GM19239 (cell line): ENCODE data around the gene EED.
"Not testable (repeated sequence)": the region's sequence is repeated elsewhere in the genome, so short reads cannot be mapped to it uniquely, and the experiment has no call there.

ENCODE experiments used
- DNase-seq: peaks from one replicate; pipeline ENCODE4 v3.0.0; 2011; ENCODE audit warnings: low spot score; ENCODE audit not compliant: insufficient read length
- FAIRE-seq: peaks from 2 replicates; lab custom pipeline; 2011; peaks lifted over from hg19 to GRCh38; lab: Jason Lieb, UNC

EED gene

GRCh38 chr11:86288776-86289507 lies 44.4 kb downstream of the EED start:
- DNase-seq: no peak
- no peak for FAIRE-seq

DNA sequence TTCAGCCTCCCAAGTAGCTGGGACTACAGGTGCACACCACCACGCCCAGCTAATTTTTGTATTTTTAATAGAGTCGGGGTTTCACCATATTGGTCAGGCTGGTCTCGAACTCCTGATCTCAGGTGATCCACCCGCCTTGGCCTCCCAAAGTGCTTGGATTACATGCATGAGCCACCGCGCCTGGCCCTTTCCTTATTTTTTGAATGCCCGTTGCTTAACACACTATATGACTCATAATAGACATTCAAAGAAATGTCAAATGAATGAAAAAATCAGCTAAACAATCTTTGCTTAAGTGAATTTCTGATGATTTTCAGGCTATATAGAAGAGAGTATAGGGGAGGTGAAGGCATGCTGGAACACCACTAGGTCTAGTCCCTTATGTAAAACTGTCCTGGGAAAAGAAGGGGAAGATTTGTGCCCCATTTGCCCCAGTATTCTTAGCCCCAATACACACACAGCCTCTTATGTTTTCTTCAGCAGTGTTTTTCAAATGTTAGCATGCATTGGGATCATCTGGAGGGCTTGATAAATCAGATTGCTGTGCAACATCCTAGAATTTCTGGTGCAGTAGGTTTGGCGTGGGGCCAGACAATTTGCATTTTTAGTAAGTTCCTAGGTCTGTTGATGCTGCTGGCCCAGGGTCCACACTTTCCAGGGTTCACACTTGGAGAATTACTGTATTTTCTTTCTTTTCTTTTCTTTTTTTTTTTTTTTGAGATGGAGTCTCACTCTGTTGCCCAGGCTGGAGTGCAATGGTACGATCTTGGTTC lies 45.1 kb downstream of the EED start:
- not testable (repeated sequence) for FAIRE-seq, DNase-seq

DNA sequence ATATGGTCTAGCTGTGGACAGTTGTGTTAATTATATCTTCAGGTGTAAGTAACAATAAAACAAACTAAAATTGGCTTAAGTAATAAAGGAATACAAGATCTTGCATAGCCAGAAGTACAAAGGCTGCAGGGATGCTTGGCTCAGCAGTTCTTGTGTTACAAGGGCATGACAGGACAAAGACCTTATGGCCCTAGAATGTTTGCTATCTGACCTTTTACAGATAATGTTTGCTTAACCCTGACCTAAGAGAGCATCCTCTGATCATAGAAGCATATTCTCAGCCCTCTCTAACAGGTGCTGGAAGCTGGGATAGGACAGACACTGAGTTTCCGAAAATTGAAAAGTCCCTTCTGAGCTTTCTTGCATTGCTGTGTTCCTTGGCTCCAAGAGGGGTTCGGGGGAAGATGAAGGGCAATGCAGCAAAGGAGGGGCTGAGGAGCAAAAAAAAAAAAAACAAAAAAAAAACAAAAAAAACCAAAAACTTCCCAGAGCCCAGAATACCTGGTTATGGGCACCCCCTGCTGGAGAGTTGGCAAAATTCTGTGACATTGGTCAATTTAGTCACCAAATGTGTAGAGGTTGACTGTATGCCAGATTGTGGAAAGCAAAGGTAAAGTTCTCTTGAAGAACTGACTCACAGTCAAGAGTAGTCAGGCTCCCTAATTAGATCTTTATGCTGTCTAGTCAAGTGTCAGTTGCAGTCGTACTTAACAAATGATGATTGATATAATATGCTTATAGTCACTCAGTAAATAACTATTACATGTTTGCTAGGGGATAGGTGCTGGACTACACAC lies 47.1 kb downstream of the EED start:
- peak; percentile 84 for FAIRE-seq
- DNase-seq: no peak

GRCh38 chr11:86292912-86293616 lies 48.5 kb downstream of the EED start:
- FAIRE-seq: peak; percentile 75
- no peak for DNase-seq

DNA sequence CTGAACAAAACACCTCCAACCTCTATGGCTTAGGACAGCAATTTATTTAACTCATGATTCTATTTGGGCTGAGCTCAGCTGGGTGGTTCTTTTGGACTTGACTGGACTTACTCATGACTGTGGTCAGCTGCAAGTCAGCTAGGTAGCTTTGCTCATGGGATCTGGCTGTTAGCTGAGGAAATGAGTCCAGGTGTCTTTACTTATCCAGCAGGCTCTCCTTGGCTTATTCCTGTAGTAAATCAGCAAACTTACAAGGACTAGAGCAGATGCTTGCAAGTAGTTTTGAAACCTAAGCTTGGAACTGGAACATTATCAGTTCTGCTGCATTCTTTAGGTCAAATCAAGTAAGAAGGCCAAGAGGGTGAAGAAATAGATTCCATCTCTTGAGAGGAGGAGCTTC lies 49.5 kb downstream of the EED start:
- no peak for DNase-seq
- FAIRE-seq: no peak

GRCh38 chr11:86301742-86302091 lies 57.2 kb downstream of the EED start:
- no peak for FAIRE-seq

GRCh38 chr11:86302092-86302793 lies 57.7 kb downstream of the EED start, which contains the start of gene HIKESHI:
Gene HIKESHI (plus strand): TSS chr11:86302240. CDS start chr11:86302449, 209 bp downstream.
- DNase-seq (peak; percentile 60), FAIRE-seq (peak; percentile 98)

More at GRCh38 chr11:86301742-86302091, 57.2 kb downstream of the EED start:
- DNase-seq: no peak

DNA sequence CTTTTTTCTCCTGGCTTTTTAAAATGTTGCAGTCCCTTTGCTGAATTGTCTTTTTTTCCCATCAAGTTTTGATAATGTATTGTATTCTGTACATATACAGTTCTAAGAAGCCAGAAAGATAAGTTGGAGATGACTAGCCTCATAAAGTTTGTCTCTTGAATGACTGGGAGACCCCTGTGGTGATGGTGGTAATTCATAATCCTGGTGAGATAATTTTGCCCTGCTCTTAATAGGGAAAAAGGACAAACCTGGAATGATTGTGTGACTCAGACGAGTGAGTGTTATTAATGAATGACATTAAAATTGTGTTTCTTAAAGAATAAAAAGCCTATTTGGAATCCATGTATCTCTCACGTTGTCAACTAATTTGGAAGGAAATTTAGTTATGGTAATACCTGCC lies 58.7 kb downstream of the EED start:
- DNase-seq (no peak), FAIRE-seq (peak; percentile 4)

DNA sequence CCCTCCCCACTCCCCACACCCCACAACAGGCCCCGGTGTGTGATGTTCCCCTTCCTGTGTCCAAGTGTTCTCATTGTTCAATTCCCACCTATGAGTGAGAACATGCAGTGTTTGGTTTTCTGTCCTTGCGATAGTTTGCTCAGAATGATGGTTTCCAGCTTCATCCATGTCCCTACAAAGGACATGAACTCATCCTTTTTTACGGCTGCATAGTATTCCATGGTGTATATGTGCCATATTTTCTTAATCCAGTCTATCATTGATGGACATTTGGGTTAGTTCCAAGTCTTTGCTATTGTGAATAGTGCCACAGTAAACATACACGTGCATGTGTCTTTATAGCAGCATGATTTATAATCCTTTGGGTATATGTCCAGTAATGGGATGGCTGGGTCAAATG lies 64.2 kb downstream of the EED start:
- DNase-seq, FAIRE-seq: not testable (repeated sequence)

DNA sequence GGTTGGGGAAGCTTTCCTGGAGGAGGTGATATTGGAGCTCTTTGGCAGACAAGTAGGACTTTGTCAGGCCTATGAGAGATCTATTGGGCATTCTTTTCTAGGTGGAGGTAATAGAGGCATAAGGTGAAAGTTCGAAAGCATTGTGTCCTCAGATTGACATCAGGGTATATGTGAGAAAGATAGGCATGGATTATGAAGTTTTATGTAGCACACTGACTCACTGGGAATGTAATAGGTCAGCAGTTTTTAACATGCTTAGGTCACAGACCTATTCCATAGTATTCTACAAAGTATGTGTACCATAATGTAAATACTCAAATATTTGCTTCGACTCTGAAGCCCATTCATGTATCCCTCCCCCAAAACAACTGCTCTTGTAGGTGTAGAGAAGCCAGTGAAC lies 69.2 kb downstream of the EED start:
- FAIRE-seq: no peak

GRCh38 chr11:86314636-86315035 lies 70.1 kb downstream of the EED start:
- FAIRE-seq: no peak

More for the DNA sequence above, 69.2 kb downstream of the EED start:
- DNase-seq: no peak

More at GRCh38 chr11:86314636-86315035, 70.1 kb downstream of the EED start:
- DNase-seq: no peak
